ENCODE measurements around the gene PLA2G4E.

PLA2G4E gene

GRCh38 chr15:42050484-42051255 lies 29.8 kb upstream of the PLA2G4E start:
- no peaks in the 10 kb centered on the region for H3K27me3 ChIP-seq (ENCODE audit: control insufficient read depth, insufficient read depth, low read length)
- no peaks in the 10 kb centered on the region for H3K36me3 ChIP-seq (ENCODE audit: control insufficient read depth, insufficient read depth, low read length)
- WGBS (ENCODE audit: insufficient coverage, insufficient read length), result no CpG with 5 or more reads among the region's 10 CpGs
- no peaks in the 10 kb centered on the region for H3K9me3 ChIP-seq (ENCODE audit: control insufficient read depth, insufficient read depth, low read length)
- H3K4me1 ChIP-seq (ENCODE audit: control insufficient read depth, insufficient read depth, low read length), result peaks cover 3% of the 10 kb centered on the region
- H3K4me3 ChIP-seq (ENCODE audit: low read length), result no peak overlapping the region
- no peak for DNase-seq (ENCODE audit: low read depth, low spot score)
- no peak overlapping the region for H3K27ac ChIP-seq (ENCODE audit: low read length)

GRCh38 chr15:42048821-42049200 lies 28.0 kb upstream of the PLA2G4E start:
- Histone ChIP-seq H3K27ac (ENCODE audit: low read length) (no peak overlapping the region), H3K4me3 (ENCODE audit: low read length) (no peak overlapping the region), H3K36me3 (ENCODE audit: control insufficient read depth, insufficient read depth, low read length) (no peaks in the 10 kb centered on the region), H3K4me1 (ENCODE audit: control insufficient read depth, insufficient read depth, low read length) (peaks cover 3% of the 10 kb centered on the region), H3K27me3 (ENCODE audit: control insufficient read depth, insufficient read depth, low read length) (no peaks in the 10 kb centered on the region), H3K9me3 (ENCODE audit: control insufficient read depth, insufficient read depth, low read length) (no peaks in the 10 kb centered on the region)
- DNase-seq (ENCODE audit: low read depth, low spot score), result no peak
- WGBS (ENCODE audit: insufficient coverage, insufficient read length), result no CpG with 5 or more reads among the region's 8 CpGs

- Histone ChIP-seq H3K27ac (ENCODE audit: low read length) (no peak overlapping the region), H3K36me3 (ENCODE audit: control insufficient read depth, insufficient read depth, low read length) (no peaks in the 10 kb centered on the region), H3K9me3 (ENCODE audit: control insufficient read depth, insufficient read depth, low read length) (no peaks in the 10 kb centered on the region), H3K27me3 (ENCODE audit: control insufficient read depth, insufficient read depth, low read length) (no peaks in the 10 kb centered on the region), H3K4me3 (ENCODE audit: low read length) (no peak overlapping the region), H3K4me1 (ENCODE audit: control insufficient read depth, insufficient read depth, low read length) (peaks cover 3% of the 10 kb centered on the region)
- DNase-seq (ENCODE audit: low read depth, low spot score), result no peak
- WGBS (ENCODE audit: insufficient coverage, insufficient read length), result no CpG with 5 or more reads among the region's 9 CpGs
These were observed 27.4 kb upstream of the PLA2G4E start for GRCh38 chr15:42048080-42048820.

- H3K27ac ChIP-seq (ENCODE audit: low read length), result no peak overlapping the region
- H3K4me3 ChIP-seq (ENCODE audit: low read length), result no peak overlapping the region
These were observed 25.8 kb upstream of the PLA2G4E start for GRCh38 chr15:42046597-42046996.

GRCh38 chr15:42045211-42045615 lies 24.4 kb upstream of the PLA2G4E start:
- no peak overlapping the region for H3K4me3 ChIP-seq (ENCODE audit: low read length)
- peaks cover 3% of the 10 kb centered on the region for H3K4me1 ChIP-seq (ENCODE audit: control insufficient read depth, insufficient read depth, low read length)
- no CpG with 5 or more reads among the region's 8 CpGs for WGBS (ENCODE audit: insufficient coverage, insufficient read length)
- H3K27me3 ChIP-seq (ENCODE audit: control insufficient read depth, insufficient read depth, low read length), result no peaks in the 10 kb centered on the region
- H3K27ac ChIP-seq (ENCODE audit: low read length), result no peak overlapping the region
- no peaks in the 10 kb centered on the region for H3K36me3 ChIP-seq (ENCODE audit: control insufficient read depth, insufficient read depth, low read length)
- DNase-seq (ENCODE audit: low read depth, low spot score), result no peak
- no peaks in the 10 kb centered on the region for H3K9me3 ChIP-seq (ENCODE audit: control insufficient read depth, insufficient read depth, low read length)

More at GRCh38 chr15:42046597-42046996, 25.8 kb upstream of the PLA2G4E start:
- DNase-seq (ENCODE audit: low read depth, low spot score), result no peak
- Histone ChIP-seq H3K27me3 (ENCODE audit: control insufficient read depth, insufficient read depth, low read length) (no peaks in the 10 kb centered on the region), H3K4me1 (ENCODE audit: control insufficient read depth, insufficient read depth, low read length) (peaks cover 3% of the 10 kb centered on the region), H3K9me3 (ENCODE audit: control insufficient read depth, insufficient read depth, low read length) (no peaks in the 10 kb centered on the region), H3K36me3 (ENCODE audit: control insufficient read depth, insufficient read depth, low read length) (no peaks in the 10 kb centered on the region)
- WGBS (ENCODE audit: insufficient coverage, insufficient read length), result no CpG with 5 or more reads among the region's 2 CpGs

GRCh38 chr15:42042602-42043400 lies 22.0 kb upstream of the PLA2G4E start:
- no peaks in the 10 kb centered on the region for H3K36me3 ChIP-seq (ENCODE audit: control insufficient read depth, insufficient read depth, low read length)
- no CpG with 5 or more reads among the region's 5 CpGs for WGBS (ENCODE audit: insufficient coverage, insufficient read length)
- H3K9me3 ChIP-seq (ENCODE audit: control insufficient read depth, insufficient read depth, low read length), result no peaks in the 10 kb centered on the region
- H3K27me3 ChIP-seq (ENCODE audit: control insufficient read depth, insufficient read depth, low read length), result no peaks in the 10 kb centered on the region
- no peak overlapping the region for H3K4me3 ChIP-seq (ENCODE audit: low read length)
- no peaks in the 10 kb centered on the region for H3K4me1 ChIP-seq (ENCODE audit: control insufficient read depth, insufficient read depth, low read length)
- no peak for DNase-seq (ENCODE audit: low read depth, low spot score)
- no peak overlapping the region for H3K27ac ChIP-seq (ENCODE audit: low read length)

GRCh38 chr15:42038401-42038800 lies 17.6 kb upstream of the PLA2G4E start:
- Histone ChIP-seq H3K4me3 (ENCODE audit: low read length) (no peak overlapping the region), H3K27ac (ENCODE audit: low read length) (no peak overlapping the region), H3K27me3 (ENCODE audit: control insufficient read depth, insufficient read depth, low read length) (no peaks in the 10 kb centered on the region), H3K4me1 (ENCODE audit: control insufficient read depth, insufficient read depth, low read length) (peaks cover 3% of the 10 kb centered on the region), H3K36me3 (ENCODE audit: control insufficient read depth, insufficient read depth, low read length) (no peaks in the 10 kb centered on the region), H3K9me3 (ENCODE audit: control insufficient read depth, insufficient read depth, low read length) (no peaks in the 10 kb centered on the region)
- no CpG with 5 or more reads among the region's 6 CpGs for WGBS (ENCODE audit: insufficient coverage, insufficient read length)
- no peak for DNase-seq (ENCODE audit: low read depth, low spot score)

GRCh38 chr15:42037656-42038055 lies 16.8 kb upstream of the PLA2G4E start:
- no peaks in the 10 kb centered on the region for H3K36me3 ChIP-seq (ENCODE audit: control insufficient read depth, insufficient read depth, low read length)
- H3K4me3 ChIP-seq (ENCODE audit: low read length), result no peak overlapping the region
- no peaks in the 10 kb centered on the region for H3K27me3 ChIP-seq (ENCODE audit: control insufficient read depth, insufficient read depth, low read length)
- H3K4me1 ChIP-seq (ENCODE audit: control insufficient read depth, insufficient read depth, low read length), result peaks cover 3% of the 10 kb centered on the region
- no peaks in the 10 kb centered on the region for H3K9me3 ChIP-seq (ENCODE audit: control insufficient read depth, insufficient read depth, low read length)
- no peak for DNase-seq (ENCODE audit: low read depth, low spot score)
- H3K27ac ChIP-seq (ENCODE audit: low read length), result no peak overlapping the region
- WGBS (ENCODE audit: insufficient coverage, insufficient read length), result no CpG with 5 or more reads among the region's 8 CpGs

- no peak overlapping the region for H3K27ac ChIP-seq (ENCODE audit: low read length)
- no CpG with 5 or more reads among the region's 9 CpGs for WGBS (ENCODE audit: insufficient coverage, insufficient read length)
- H3K4me3 ChIP-seq (ENCODE audit: low read length), result no peak overlapping the region
- H3K36me3 ChIP-seq (ENCODE audit: control insufficient read depth, insufficient read depth, low read length), result no peaks in the 10 kb centered on the region
- peaks cover 3% of the 10 kb centered on the region for H3K4me1 ChIP-seq (ENCODE audit: control insufficient read depth, insufficient read depth, low read length)
- no peaks in the 10 kb centered on the region for H3K27me3 ChIP-seq (ENCODE audit: control insufficient read depth, insufficient read depth, low read length)
- DNase-seq (ENCODE audit: low read depth, low spot score), result no peak
- no peaks in the 10 kb centered on the region for H3K9me3 ChIP-seq (ENCODE audit: control insufficient read depth, insufficient read depth, low read length)
These were observed 16.1 kb upstream of the PLA2G4E start for GRCh38 chr15:42036966-42037365.

- Histone ChIP-seq H3K9me3 (ENCODE audit: control insufficient read depth, insufficient read depth, low read length) (no peaks in the 10 kb centered on the region), H3K4me1 (ENCODE audit: control insufficient read depth, insufficient read depth, low read length) (peaks cover 3% of the 10 kb centered on the region), H3K27ac (ENCODE audit: low read length) (no peak overlapping the region), H3K27me3 (ENCODE audit: control insufficient read depth, insufficient read depth, low read length) (no peaks in the 10 kb centered on the region), H3K36me3 (ENCODE audit: control insufficient read depth, insufficient read depth, low read length) (no peaks in the 10 kb centered on the region), H3K4me3 (ENCODE audit: low read length) (no peak overlapping the region)
- no peak for DNase-seq (ENCODE audit: low read depth, low spot score)
- no CpG with 5 or more reads among the region's 45 CpGs for WGBS (ENCODE audit: insufficient coverage, insufficient read length)
These were observed 15.5 kb upstream of the PLA2G4E start for GRCh38 chr15:42036112-42036905.
